GM21447 (cell line): ENCODE measurements around the gene CRIP3.

Source experiments
- ATAC-seq: cut with Tn5 transposase; IDR thresholded peaks from one replicate; pipeline ENCODE4 v1.9.1; 2021; ENCODE audit not compliant: unreplicated experiment

Gene CRIP3

DNA sequence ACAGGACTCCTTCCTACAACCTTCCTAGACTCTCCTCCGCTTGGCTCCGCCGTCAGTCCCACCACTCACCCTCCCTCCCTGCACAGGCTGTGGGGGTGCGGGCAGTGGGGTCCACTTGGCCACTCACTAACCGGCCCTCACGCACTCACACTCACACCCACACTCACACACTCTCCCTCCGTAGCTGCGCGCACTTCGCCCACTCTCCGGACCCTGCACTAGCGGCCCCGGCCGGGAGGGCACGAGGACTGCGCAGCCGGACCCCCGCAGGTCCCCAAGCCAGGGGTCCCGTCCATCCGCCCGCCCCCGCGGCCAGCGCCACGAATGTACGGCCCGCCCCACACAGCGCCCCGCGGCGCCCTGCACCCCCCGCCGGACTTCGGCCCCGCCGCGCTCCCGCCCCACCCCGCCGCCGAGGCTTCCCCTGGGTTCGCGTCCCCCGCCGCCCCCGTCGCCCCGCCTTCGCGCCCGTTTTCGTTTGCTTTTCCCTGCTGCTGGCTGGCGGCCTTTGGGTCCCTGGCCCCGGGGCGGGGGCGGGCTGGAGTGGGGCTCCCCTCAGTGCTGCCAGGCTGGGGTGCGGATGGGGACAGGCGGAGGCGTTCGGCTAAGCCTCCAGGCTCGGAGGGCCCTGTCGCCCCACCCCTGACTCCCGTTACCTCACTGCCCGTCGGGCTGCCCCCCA is 33.6 kb downstream of the CRIP3 start:
- no peak for ATAC-seq

- ATAC-seq, result no peak
Measured at GRCh38 chr6:43274127-43274915, 34.3 kb downstream of the CRIP3 start.

DNA sequence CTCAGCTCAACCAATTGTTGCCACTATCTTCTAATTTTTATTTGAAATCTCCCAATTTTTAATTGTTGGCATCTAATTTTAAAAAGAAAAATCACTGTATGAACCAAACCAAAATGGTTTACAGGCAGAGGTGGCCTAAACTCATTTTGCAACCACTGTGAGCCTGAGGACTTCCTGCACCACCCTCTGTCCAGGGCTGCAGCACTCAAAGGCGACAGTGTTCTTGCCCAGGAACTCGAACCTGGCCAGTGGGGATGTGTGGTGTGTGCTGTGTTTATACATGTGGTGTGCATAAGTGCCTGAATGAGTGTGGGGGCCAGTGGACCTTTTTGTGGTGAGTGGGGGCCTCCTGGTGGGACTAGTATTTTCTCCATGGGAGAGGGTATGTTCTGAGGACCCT is 34.9 kb downstream of the CRIP3 start:
- ATAC-seq, result no peak

GRCh38 chr6:43271944-43272343 is 36.7 kb downstream of the CRIP3 start:
- ATAC-seq, result no peak

DNA sequence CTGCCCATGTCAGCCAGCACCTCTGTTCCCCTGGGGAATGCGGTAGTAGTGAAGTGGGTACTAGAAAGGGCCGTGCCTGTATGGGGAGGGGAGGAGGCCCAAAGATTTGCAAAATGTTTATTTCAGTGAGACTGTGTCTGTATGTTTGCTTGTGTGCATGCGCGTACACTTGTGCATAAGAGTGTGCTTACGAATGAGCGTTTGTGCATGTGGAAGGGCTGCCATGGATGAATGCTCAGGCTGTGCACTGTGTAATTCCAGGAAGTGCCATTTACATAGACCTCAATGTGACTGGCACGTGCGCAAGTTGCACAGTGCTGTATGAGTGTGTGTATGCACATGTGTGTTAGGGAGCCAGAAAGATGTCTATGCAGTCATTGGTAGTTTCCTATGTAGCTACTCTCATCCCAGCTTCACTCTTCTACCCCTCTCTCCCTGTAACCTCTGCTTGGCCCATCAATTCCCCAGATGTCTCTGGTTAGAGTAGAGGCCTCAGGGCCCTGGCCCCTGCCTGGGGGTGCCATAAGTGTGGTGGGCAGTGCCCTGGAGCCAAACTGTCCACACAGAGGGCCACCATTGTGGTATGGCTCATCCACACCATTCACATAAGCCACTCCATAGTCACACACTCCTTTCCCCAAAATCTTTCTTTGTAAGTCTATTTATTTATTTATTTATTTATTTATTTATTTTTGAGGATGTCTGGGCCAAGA is 37.4 kb downstream of the CRIP3 start:
- ATAC-seq, result no peak

DNA sequence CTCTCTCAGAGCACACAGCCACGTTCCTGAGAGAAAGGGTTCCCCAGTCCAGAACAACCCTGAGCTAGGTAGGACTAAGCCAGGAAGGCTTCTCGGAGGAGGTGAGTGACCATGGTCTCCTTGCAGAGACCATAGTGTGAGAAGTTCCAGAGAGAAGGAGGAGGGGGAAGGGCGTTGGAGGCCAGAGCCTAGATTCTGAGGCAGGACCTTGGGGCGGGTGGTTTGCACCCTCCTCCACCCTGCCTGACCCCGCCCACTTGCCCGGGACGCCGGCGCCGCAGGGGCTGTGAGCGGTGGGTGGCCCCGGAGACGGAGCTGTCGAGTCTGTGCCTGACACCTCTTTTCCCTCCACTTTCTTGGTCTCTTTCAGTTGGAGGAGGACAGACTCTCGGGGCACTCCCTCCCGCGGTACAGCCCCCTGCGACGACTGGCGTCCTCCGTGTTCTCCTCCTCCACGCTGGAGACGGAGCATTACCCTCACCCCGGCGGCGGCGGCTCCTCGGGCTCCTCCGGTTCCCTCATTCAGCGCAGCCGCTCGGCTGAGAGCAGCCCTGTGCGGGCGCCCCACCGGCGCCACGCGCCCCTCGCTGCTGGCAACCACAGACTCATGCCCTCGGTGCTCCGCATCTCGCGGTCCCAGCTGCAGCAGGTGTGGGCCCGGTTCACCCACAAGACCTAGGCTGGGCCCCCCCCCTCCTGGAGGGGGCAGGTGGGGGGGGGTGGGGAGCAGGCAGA is 39.2 kb downstream of the CRIP3 start:
- ATAC-seq, result no peak

DNA sequence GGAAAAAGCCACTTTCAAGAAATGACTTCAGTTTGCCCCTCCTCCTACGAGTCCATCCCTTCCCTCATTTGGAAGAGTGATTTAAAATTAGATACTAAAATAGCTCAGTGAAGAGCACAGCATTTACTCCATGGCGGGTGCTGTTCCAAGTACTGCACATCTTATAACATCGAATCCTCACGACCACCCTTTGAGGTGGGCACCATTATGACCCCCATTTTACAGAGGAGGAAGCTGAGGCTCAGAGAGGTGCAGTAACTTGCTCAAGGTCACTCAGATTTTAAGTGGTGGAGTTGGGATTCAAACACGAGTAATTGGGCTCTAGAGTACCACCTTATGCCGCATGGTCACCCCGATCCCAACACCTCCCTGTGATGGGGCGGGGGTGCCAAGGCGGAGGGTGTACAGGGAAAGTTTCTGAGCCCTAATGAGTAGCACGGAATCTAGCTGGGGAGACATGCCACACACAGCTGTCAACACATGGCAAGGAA is 39.8 kb downstream of the CRIP3 start:
- no peak for ATAC-seq

GRCh38 chr6:43268355-43268700 is 40.3 kb downstream of the CRIP3 start:
- ATAC-seq, result no peak

DNA sequence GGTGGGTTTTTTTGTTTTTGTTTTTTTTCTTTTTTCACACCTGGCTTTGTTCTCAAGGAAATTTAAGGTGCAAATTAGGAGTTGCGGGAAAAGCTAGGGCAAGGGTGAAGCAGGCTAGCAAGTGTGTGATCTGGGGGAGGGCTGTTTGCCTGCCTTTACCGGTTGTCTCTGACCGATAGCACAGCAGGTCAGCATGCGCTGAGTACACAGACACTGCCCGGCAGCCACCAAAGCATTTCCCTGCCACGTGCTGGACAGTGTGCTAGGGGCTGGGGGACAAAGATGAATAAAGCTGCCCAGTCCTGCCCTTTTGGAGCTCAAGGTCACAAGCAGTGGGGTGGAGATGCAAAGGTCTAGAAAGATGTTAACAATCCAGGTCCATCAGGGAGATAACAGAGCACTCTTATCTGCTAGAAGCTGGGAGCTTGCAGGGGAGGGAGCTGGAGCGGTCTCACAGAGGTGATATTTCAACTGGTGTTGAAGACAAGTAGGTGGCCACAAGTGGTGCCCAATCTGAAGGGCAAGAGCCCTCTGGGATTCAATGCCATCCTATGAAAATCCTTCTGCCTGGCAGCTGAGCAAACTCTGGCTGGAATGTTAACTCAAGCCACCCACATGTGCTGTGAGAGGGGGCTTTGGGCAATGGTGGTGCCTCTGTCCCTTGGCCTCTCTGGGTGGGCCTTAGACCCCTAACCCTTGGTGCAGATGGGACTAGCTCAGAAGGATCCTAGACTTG is 40.8 kb downstream of the CRIP3 start:
- no peak for ATAC-seq

DNA sequence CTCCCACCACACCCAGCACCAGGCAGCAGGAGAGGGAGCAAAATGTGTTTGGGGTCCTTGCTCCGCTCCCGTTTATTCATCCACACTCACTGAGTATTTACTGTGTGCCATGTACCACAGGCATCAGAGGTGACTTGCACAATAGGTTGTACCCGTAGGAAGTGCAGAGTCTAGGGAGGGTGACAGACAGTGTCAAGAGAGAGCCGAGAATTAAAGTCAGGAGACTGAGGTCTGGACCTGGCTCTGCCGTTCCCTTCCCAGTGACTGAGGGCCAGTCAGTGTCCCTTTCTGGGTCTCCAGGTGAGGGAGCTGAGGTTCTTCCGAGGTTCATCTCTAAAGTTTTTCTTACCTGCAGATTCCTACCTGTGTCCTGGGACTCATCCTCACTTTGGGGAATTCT is 43.1 kb downstream of the CRIP3 start:
- no peak for ATAC-seq

DNA sequence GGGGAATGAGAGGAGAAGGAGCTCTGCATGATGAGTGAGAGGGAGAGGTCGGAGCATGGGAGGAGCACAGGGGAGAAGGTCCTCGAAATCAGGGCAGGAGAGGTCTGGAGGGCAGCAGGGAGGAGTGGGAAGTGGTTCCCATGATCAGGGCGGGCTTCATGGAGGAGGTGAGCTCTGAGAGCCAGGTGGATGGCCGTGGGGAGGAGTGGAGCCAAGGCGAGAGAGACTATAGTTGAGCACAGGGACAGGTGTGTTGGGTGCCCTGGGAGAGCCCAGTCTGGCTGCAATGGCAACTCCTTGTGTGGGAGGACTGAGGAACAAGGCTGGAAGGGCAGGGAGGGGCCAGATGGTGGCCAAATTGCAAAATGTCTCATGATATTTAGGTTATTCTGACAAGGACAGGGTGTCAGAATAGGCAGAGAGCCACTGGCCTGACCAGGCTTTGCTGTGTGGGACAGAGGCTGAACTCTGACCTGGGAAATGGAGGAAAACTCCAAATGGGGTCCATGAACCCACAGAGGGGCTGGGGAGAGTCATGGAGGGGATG is 44.0 kb downstream of the CRIP3 start:
- no peak for ATAC-seq

- peak; percentile 88 for ATAC-seq
Measured at GRCh38 chr6:43263314-43264178, 45.1 kb downstream of the CRIP3 start.

- no peak for ATAC-seq
Measured at GRCh38 chr6:43262780-43263313, 45.8 kb downstream of the CRIP3 start.

DNA sequence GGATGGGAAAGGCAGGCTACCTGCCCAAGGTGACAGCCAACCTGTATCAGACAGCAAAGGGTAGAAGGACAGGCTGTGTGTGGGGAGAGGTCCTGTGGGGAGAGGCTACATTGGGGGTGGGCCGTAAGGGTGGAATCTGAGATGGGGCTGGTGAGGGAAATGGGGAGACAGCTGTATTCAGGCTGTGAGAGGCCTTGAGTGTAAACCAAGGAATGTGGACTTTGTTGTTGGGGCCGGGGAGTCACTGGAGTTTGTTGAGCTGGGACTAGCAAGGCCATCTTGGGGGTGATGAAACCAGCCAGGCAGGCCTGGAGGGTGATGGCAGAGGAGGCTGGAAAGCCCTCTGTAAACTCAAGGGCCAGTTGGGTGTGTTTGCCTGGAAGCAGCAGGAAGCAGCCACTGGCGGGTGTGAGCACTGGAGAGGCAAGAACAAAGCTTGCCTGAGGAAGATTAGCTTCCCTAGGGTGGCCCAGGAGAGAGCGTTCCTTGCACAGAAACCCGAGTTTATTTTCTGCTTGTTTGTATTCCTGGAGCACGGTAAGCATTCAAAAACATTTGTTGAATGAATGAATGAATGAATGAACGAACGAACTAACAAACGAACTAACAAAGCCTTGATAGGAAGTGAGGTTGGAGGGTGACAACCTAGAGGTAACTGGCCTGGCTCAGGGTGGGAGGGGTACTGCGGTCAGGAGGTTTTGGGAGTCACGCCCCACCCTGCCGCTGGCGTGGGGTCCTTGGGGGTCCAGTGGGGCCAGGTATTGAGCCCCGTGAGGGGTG is 46.4 kb downstream of the CRIP3 start:
- ATAC-seq, result no peak

DNA sequence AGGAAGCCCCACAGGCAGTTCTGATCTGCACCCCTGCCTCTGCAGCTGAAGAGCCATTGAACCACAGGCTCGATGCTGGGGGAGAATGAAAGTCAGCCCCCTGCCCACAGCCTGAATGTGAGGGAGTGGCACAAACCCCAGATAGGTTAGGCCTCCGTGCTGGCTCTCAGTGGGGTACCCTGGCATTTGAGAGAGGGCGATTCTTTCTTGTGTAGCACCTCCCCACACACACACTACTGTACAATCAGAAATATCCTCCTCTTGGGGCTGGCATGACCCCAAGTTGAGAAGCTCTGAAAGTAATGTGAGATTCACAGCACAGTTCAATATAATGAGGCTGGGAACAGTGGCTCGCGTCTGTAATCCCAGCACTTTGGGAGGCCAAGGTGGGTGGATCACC is 47.4 kb downstream of the CRIP3 start:
- no peak for ATAC-seq

DNA sequence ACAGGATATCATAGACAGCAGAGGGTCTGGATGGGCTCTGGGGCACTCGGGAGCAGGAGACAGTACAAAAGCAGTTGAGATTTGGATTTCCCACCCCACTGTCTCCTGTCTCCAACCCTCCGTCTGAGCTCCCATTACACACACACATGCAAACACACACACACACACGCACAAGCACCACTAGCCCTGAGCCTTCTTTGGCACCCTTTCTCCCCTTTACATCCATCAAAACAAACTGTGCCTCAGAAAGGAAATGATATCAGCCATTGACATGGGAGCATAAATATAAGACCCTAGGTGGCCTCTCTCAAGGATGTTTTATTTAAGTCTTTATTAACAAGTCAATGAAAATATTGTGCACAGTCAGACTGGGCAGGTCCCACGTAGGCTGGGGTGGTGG is 47.8 kb downstream of the CRIP3 start:
- ATAC-seq, result no peak

GRCh38 chr6:43258807-43259686 is 49.6 kb downstream of the CRIP3 start:
- ATAC-seq, result no peak
